Activated B cell treated with CpG ODN at 0.5 μM for 24 hours (primary cell): Measurements from ENCODE around the gene GALNT2. TPM values are rescaled to one million over a fixed set of nuclear protein-coding genes. Genes with fewer than 3 reads are reported as not detected.

Experiments used
- ATAC-seq: fragments of 200-7000 bp; cut with Tn5 transposase; one replicate; pipeline ENCODE4 v1.10.0; 2021; ENCODE audit warnings: low read depth, mild to moderate bottlenecking, moderate library complexity
- CTCF ChIA-PET: fragments of 350-600 bp; sonication (Branson Sonifier 250); formaldehyde crosslinking; loops from one replicate; lab custom pipeline; 2021; ENCODE audit warnings: antibody characterized with exemption; lab: Charles Lee
- POLR2A ChIA-PET: fragments of 350-600 bp; sonication (Branson Sonifier 250); formaldehyde crosslinking; loops from one replicate; lab custom pipeline; 2021; ENCODE audit warnings: antibody characterized with exemption; lab: Charles Lee
- DNase-seq: peaks from one replicate; pipeline ENCODE4 v3.0.0; 2022
- H3K27ac Mint-ChIP-seq: one replicate; pipeline ENCODE4 v1.8.0; 2020; ENCODE audit warnings: mixed read lengths
- H3K27me3 Mint-ChIP-seq: one replicate; pipeline ENCODE4 v1.8.0; 2021; ENCODE audit warnings: mixed read lengths
- H3K36me3 Mint-ChIP-seq: one replicate; pipeline ENCODE4 v1.8.0; 2021; ENCODE audit warnings: low read depth, mixed read lengths
- H3K4me1 Mint-ChIP-seq: one replicate; pipeline ENCODE4 v1.8.0; 2021; ENCODE audit warnings: mixed read lengths
- H3K4me3 Mint-ChIP-seq: one replicate; pipeline ENCODE4 v1.8.0; 2020; ENCODE audit warnings: mild to moderate bottlenecking, mixed read lengths
- H3K9me3 Mint-ChIP-seq: one replicate; pipeline ENCODE4 v1.8.0; 2020; ENCODE audit warnings: mixed read lengths
- CTCF ChIP-seq: fragments of 200-600 bp; IDR thresholded peaks from one replicate; pipeline ENCODE4 v1.8.0; 2022; ENCODE audit warnings: antibody characterized with exemption, mild to moderate bottlenecking
- intact Hi-C: fragments of 100-400 bp; cut with micrococcal nuclease; formaldehyde crosslinking; loops from one replicate; pipeline ENCODE4 v1.15.1; 2024
- total RNA-seq: library from RNA; stranded (reverse); gene quantifications from 2 replicates; pipeline ENCODE4 v1.2.3, GENCODE V29; 2022

The GALNT2 gene
- total RNA-seq, 1 donor from 2014 or later = 108 TPM

DNA sequence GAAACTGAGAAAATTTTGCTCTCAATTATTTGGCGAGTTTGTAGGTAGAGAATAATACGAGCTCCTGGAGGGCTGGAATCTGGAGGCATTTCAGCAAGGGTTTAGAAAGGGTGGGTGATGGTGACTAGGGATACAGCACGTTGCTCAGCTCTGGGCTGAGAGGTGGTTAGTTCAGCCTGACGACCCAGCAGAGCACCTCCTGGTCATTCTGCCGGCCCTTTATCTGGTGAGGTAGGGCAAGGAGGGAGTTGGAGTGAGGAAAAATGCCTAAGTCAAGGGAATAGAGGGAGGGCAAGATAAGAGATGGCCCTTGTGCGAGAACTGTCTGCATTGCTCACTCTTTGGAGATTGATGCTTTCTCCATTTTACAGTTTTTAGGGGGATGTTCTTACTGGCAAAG, 19.1 kb downstream of the GALNT2 start:
- ATAC-seq = no peak
- H3K9me3 Mint-ChIP-seq = peaks cover 3% of the 10 kb centered on the region
- peaks cover 37% of the 10 kb centered on the region for H3K36me3 Mint-ChIP-seq
- no peak overlapping the region for H3K4me3 Mint-ChIP-seq
- DNase-seq = no peak
- peaks cover 46% of the 10 kb centered on the region for H3K4me1 Mint-ChIP-seq
- TF ChIP-seq CTCF = no peak
- H3K27me3 Mint-ChIP-seq = no peaks in the 10 kb centered on the region
- no peak overlapping the region for H3K27ac Mint-ChIP-seq
- POLR2A ChIA-PET = interaction anchor here (1.1 kb wide), 1 partner anchor 11 kb away, joined by 3 read pairs; no protein-coding TSS in a partner anchor
- CTCF ChIA-PET = no interaction called here
- intact Hi-C loops = no loop called here

- Mint-ChIP-seq H3K27ac (no peak overlapping the region), H3K27me3 (no peaks in the 10 kb centered on the region), H3K4me3 (no peak overlapping the region), H3K9me3 (peaks cover 3% of the 10 kb centered on the region), H3K36me3 (peaks cover 37% of the 10 kb centered on the region), H3K4me1 (peaks cover 46% of the 10 kb centered on the region)
- no peak for ATAC-seq
- ChIA-PET CTCF (interaction anchor here (0.9 to 1.1 kb wide), 2 partner anchors 9 to 426 kb away, joined by 3 to 5 read pairs; no protein-coding TSS in a partner anchor), POLR2A (interaction anchor here (0.7 to 1.7 kb wide), 3 partner anchors 12 to 1721 kb away, joined by 3 to 6 read pairs (median 3); no protein-coding TSS in a partner anchor)
- no peak for DNase-seq
- intact Hi-C loops = no loop called here
- no peak for TF ChIP-seq CTCF
These were observed 20.1 kb downstream of the GALNT2 start for GRCh38 chr1:230087028-230087716.

- POLR2A ChIA-PET = interaction anchor here (0.6 to 1.7 kb wide), 3 partner anchors 11 to 1721 kb away, joined by 3 to 6 read pairs (median 3); no protein-coding TSS in a partner anchor
- no peaks in the 10 kb centered on the region for H3K27me3 Mint-ChIP-seq
These were observed 20.7 kb downstream of the GALNT2 start for GRCh38 chr1:230087717-230088105.

GRCh38 chr1:230090194-230090711, 23.2 kb downstream of the GALNT2 start:
- no peak overlapping the region for H3K27ac Mint-ChIP-seq
- ATAC-seq (no peak), DNase-seq (no peak)
- ChIA-PET POLR2A (interaction anchor here (0.6 kb wide), 1 partner anchor 56 kb away, joined by 3 read pairs; no protein-coding TSS in a partner anchor), CTCF (no interaction called here)
- intact Hi-C loops = no loop called here
- H3K4me3 Mint-ChIP-seq = no peak overlapping the region
- TF ChIP-seq CTCF = no peak
- peaks cover 34% of the 10 kb centered on the region for H3K4me1 Mint-ChIP-seq
- H3K36me3 Mint-ChIP-seq = peaks cover 49% of the 10 kb centered on the region
- no peaks in the 10 kb centered on the region for H3K9me3 Mint-ChIP-seq
- H3K27me3 Mint-ChIP-seq = no peaks in the 10 kb centered on the region

More at GRCh38 chr1:230087717-230088105, 20.7 kb downstream of the GALNT2 start:
- peaks cover 37% of the 10 kb centered on the region for H3K36me3 Mint-ChIP-seq
- CTCF ChIA-PET = interaction anchor here (0.9 to 1.1 kb wide), 2 partner anchors 9 to 427 kb away, joined by 3 to 5 read pairs; no protein-coding TSS in a partner anchor
- H3K4me1 Mint-ChIP-seq = peaks cover 42% of the 10 kb centered on the region
- no peak overlapping the region for H3K27ac Mint-ChIP-seq
- no peak for DNase-seq
- intact Hi-C loops = no loop called here
- no peak for ATAC-seq
- TF ChIP-seq CTCF = no peak
- H3K4me3 Mint-ChIP-seq = no peak overlapping the region
- H3K9me3 Mint-ChIP-seq = peaks cover under 1% of the 10 kb centered on the region
